HG03565 (cell line): Measurements from ENCODE around the gene RAD18.

Experiments
- ATAC-seq: cut with Tn5 transposase; IDR thresholded peaks from one replicate; pipeline ENCODE4 v1.9.1; 2021; ENCODE audit warnings: mild to moderate bottlenecking, moderate library complexity; ENCODE audit not compliant: unreplicated experiment

RAD18 gene

GRCh38 chr3:8903191-8903590 is 60.1 kb downstream of the RAD18 start:
- ATAC-seq: no peak

- no peak for ATAC-seq
Observed at GRCh38 chr3:8900869-8901268, 62.4 kb downstream of the RAD18 start.

GRCh38 chr3:8899876-8900460 is 63.3 kb downstream of the RAD18 start:
- no peak for ATAC-seq

GRCh38 chr3:8895829-8896228 is 67.4 kb downstream of the RAD18 start:
- no peak for ATAC-seq

- no peak for ATAC-seq
Observed at GRCh38 chr3:8893001-8893400, 70.3 kb downstream of the RAD18 start.

GRCh38 chr3:8891774-8892173 is 71.5 kb downstream of the RAD18 start:
- no peak for ATAC-seq

- ATAC-seq: no peak
Observed at GRCh38 chr3:8891303-8891702, 72.0 kb downstream of the RAD18 start.

- no peak for ATAC-seq
Observed at GRCh38 chr3:8888301-8888915, 74.9 kb downstream of the RAD18 start.

- ATAC-seq: no peak
Observed at GRCh38 chr3:8887435-8888300, 75.6 kb downstream of the RAD18 start.

- no peak for ATAC-seq
Observed at GRCh38 chr3:8886546-8886945, 76.7 kb downstream of the RAD18 start.

- ATAC-seq: no peak
Observed at GRCh38 chr3:8885536-8886316, 77.5 kb downstream of the RAD18 start.

- no peak for ATAC-seq
Observed at GRCh38 chr3:8884630-8885290, 78.5 kb downstream of the RAD18 start.

GRCh38 chr3:8882642-8883041 is 80.6 kb downstream of the RAD18 start:
- no peak for ATAC-seq

- ATAC-seq: no peak
Observed at GRCh38 chr3:8882171-8882593, 81.1 kb downstream of the RAD18 start.

GRCh38 chr3:8879347-8879944 is 83.8 kb downstream of the RAD18 start:
- no peak for ATAC-seq

- ATAC-seq: no peak
Observed at GRCh38 chr3:8875836-8876235, 87.4 kb downstream of the RAD18 start.

GRCh38 chr3:8873740-8874139 is 89.5 kb downstream of the RAD18 start:
- ATAC-seq: no peak

- ATAC-seq: no peak
Observed at GRCh38 chr3:8872261-8872660, 91.0 kb downstream of the RAD18 start.

- ATAC-seq: no peak
Observed at GRCh38 chr3:8871306-8871705, 92.0 kb downstream of the RAD18 start.

GRCh38 chr3:8870134-8870533 is 93.1 kb downstream of the RAD18 start:
- ATAC-seq: no peak
